ACC112 (cell line): Measurements from ENCODE around the gene BLM.

Source experiments
- H2AFZ ChIP-seq: fragments of 200-600 bp; sonication (generic); one replicate; pipeline ENCODE4 v1.6.0; 2017; ENCODE audit warnings: antibody characterized with exemption, low read length; ENCODE audit not compliant: unreplicated experiment
- H3K27ac ChIP-seq: fragments of 200-600 bp; sonication (generic); 2 replicates; pipeline ENCODE4 v1.5.1; 2014; ENCODE audit warnings: low read depth, mild to moderate bottlenecking, antibody characterized with exemption, low read length, moderate library complexity
- H3K27me3 ChIP-seq: fragments of 200-600 bp; sonication (generic); 2 replicates; pipeline ENCODE4 v1.6.1; 2014; ENCODE audit warnings: mild to moderate bottlenecking, antibody characterized with exemption, low read length, moderate library complexity, mixed read lengths; ENCODE audit not compliant: insufficient read depth
- H3K36me3 ChIP-seq: fragments of 200-600 bp; sonication (generic); 2 replicates; pipeline ENCODE4 v1.6.1; 2016; ENCODE audit warnings: mild to moderate bottlenecking, antibody characterized with exemption, low read length, moderate library complexity, mixed read lengths; ENCODE audit not compliant: insufficient read depth
- H3K4me1 ChIP-seq: fragments of 200-600 bp; sonication (generic); one replicate; pipeline ENCODE4 v1.6.1; 2016; ENCODE audit warnings: low read length, mixed read lengths; ENCODE audit not compliant: insufficient read depth, unreplicated experiment, control insufficient read depth
- H3K4me3 ChIP-seq: fragments of 200-600 bp; sonication (generic); 2 replicates; pipeline ENCODE4 v1.5.1; 2014; ENCODE audit warnings: mild to moderate bottlenecking, low read depth, low read length
- H3K79me2 ChIP-seq: fragments of 200-600 bp; sonication (generic); one replicate; pipeline ENCODE4 v1.6.0; 2016; ENCODE audit warnings: low read length; ENCODE audit not compliant: control insufficient read depth, unreplicated experiment, insufficient read depth

The BLM gene

DNA sequence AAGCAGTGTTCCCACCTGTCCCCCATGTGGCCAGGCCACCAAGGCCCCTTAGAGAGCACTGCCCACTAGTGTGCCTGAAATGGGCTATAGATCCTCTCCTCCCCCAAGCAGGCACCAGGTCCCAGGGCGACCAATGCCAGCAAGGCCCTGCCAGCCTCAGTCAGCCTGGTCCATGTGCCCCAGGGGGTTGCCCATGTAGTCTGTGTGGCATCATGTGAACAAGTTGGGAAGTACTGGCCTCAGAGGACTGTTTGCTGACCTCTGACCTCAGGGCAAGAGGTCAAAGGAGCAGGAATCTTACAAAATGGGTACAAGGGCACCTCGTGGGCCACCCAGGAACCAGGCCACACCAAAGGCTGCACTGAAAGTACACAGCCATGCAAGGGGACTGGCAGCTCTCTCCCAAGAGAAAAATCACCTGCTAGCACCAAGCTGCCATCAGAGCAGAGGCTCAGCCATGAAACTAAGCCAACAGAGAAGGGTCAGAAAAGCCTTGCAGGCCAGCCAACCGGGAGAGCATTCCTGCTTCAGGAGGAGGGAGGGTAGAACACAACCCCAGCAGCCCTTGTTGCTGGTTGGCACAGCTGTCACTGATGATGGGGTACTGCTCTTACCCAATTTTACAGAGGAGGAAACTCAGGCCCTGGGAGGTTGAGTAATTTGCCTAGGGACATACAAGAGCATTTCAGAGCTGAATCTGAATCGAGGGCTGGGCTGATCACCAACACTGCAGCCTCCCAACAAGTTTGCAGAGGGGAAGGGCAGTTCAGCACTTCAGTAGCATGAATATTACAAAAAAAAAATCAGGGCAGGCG is 146.0 kb downstream of the BLM start:
- Histone ChIP-seq H3K4me3 (no peak overlapping the region), H3K79me2 (no peaks in the 10 kb centered on the region), H3K27ac (no peak overlapping the region), H3K27me3 (no peaks in the 10 kb centered on the region), H3K4me1 (peaks cover 17% of the 10 kb centered on the region), H2AFZ (no peak overlapping the region), H3K36me3 (no peaks in the 10 kb centered on the region)

DNA sequence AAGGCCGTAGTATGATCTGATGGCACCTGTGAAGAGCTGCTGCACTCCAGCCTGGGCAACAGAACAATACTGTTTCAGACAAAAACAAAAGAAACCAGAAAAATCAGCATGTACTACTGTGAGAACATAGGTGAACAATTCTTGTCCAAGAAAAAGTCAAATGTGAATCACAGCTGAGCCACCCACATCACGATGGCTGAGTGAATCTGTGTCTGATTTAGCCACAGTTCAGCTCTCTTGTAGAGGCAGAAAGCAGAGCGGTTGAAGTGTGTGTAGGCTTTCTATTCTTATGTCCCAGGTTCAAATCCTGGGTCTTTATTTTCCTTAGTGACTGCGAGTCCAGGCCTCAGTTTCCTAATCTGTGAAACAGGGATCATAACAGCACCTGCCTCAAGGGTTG is 146.8 kb downstream of the BLM start:
- Histone ChIP-seq H2AFZ (no peak overlapping the region), H3K79me2 (no peaks in the 10 kb centered on the region), H3K4me3 (no peak overlapping the region), H3K27ac (no peak overlapping the region), H3K36me3 (no peaks in the 10 kb centered on the region), H3K27me3 (no peaks in the 10 kb centered on the region), H3K4me1 (peaks cover 25% of the 10 kb centered on the region)

- H3K27ac ChIP-seq, result no peak overlapping the region
- H3K79me2 ChIP-seq, result no peaks in the 10 kb centered on the region
- H2AFZ ChIP-seq, result no peak overlapping the region
- H3K36me3 ChIP-seq, result no peaks in the 10 kb centered on the region
- H3K27me3 ChIP-seq, result no peaks in the 10 kb centered on the region
- H3K4me1 ChIP-seq, result peaks cover 26% of the 10 kb centered on the region
- no peak overlapping the region for H3K4me3 ChIP-seq
Observed at GRCh38 chr15:90864507-90864906, 147.4 kb downstream of the BLM start.

DNA sequence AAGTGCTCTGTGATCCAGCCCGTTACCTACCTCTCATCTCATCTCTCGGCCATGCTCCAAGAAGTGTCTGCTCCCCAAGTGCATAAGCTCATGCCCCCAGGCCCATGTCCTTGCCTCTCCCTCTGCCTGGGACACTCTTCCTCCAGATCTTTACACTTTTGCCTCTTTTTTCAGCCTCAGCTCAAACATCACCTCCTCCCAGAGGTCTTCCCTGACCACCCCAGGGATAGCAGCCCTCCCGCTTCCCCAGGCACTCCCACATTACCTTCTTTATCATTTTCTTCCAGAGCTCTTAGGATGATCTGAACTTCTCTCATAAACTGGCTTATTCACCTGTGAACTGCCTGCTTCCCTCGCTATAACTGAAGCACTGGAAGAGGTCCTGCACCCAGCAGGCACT is 148.6 kb downstream of the BLM start:
- no peaks in the 10 kb centered on the region for H3K27me3 ChIP-seq
- H3K27ac ChIP-seq, result no peak overlapping the region
- H2AFZ ChIP-seq, result no peak overlapping the region
- H3K36me3 ChIP-seq, result no peaks in the 10 kb centered on the region
- H3K4me3 ChIP-seq, result no peak overlapping the region
- peaks cover 6% of the 10 kb centered on the region for H3K79me2 ChIP-seq
- H3K4me1 ChIP-seq, result peaks cover 32% of the 10 kb centered on the region
